A549 (cell line): Measurements from ENCODE around the gene PGF. TPM values are rescaled to one million over a fixed set of nuclear protein-coding genes. Genes with fewer than 3 reads are reported as not detected.

Experiments
- ATAC-seq, 2 experiments: fragments of 200-7000 bp in 1 of 2; fragments of >200 bp in 1 of 2; cut with Nextera tagmentation in 1 of 2; cut with Tn5 transposase in 1 of 2; 3 replicates each; pipeline versions ENCODE4 v1.8.0 to v1.9.1; 2018 to 2020; ENCODE audit warnings: mild to moderate bottlenecking in 1 of 2, moderate library complexity in 1 of 2
- CTCF ChIA-PET: fragments of 300-600 bp; sonication (Branson Sonifier 250); formaldehyde crosslinking; extraction: SDS; loops from one replicate; lab custom pipeline; 2021; ENCODE audit warnings: antibody characterized with exemption, inconsistent platforms; lab: Yijun Ruan, JAX
- POLR2A ChIA-PET: fragments of 350-600 bp; formaldehyde crosslinking; extraction: SDS; loops from one replicate; lab custom pipeline; 2021; ENCODE audit warnings: antibody characterized with exemption, inconsistent platforms; lab: Yijun Ruan, JAX
- DNase-seq, 2 experiments: peaks; one replicate each; pipeline versions ENCODE4 v3.0.0 to v3.0.0-alpha.2; 2011 to 2016; ENCODE audit warnings: low read depth in 1 of 2, low spot score in 1 of 2
- FAIRE-seq: peaks from 2 replicates; lab custom pipeline; 2011; peaks lifted over from hg19 to GRCh38; lab: Jason Lieb, UNC
- H3K27ac ChIP-seq, 2 experiments: fragments of >200 bp; sonication (Bioruptor Twin); formaldehyde crosslinking; 3 replicates each; pipeline ENCODE4 v1.5.1; 2016 to 2017
- H3K4me1 ChIP-seq: fragments of >200 bp; sonication (Bioruptor Twin); formaldehyde crosslinking; 3 replicates; pipeline ENCODE4 v1.6.1; 2016
- H3K4me2 ChIP-seq: fragments of >200 bp; sonication (Bioruptor Twin); formaldehyde crosslinking; 3 replicates; pipeline ENCODE4 v1.6.1; 2016
- H3K4me3 ChIP-seq: fragments of >200 bp; sonication (Bioruptor Twin); formaldehyde crosslinking; 3 replicates; pipeline ENCODE4 v1.5.1; 2016
- H3K9me3 ChIP-seq: fragments of >200 bp; sonication (Bioruptor Twin); formaldehyde crosslinking; 3 replicates; pipeline ENCODE4 v1.6.1; 2016
- ATOH8 ChIP-seq: fragments of 250-450 bp; sonication (Bioruptor Pico); IDR thresholded peaks from 2 replicates; pipeline ENCODE4 v1.5.0; 2020; ENCODE audit warnings: low read depth, mild to moderate bottlenecking, moderate library complexity
- CBX8 ChIP-seq: fragments of 200-600 bp; sonication (generic); IDR thresholded peaks from 2 replicates; pipeline ENCODE4 v1.6.1; 2016
- CHD4 ChIP-seq: fragments of 200-600 bp; sonication (generic); IDR thresholded peaks from 2 replicates; pipeline ENCODE4 v1.6.1; 2016; ENCODE audit warnings: antibody characterized with exemption, mild to moderate bottlenecking, borderline replicate concordance
- ESRRA ChIP-seq: fragments of 150-350 bp; IDR thresholded peaks from 2 replicates; pipeline ENCODE4 v1.6.1; 2014; ENCODE audit warnings: mild to moderate bottlenecking, low read length, borderline replicate concordance
- FOSL2 ChIP-seq, 2 experiments: fragments of 450-650 bp in 1 of 2; fragments of >200 bp in 1 of 2; sonication (Bioruptor Twin) in 1 of 2; formaldehyde crosslinking; IDR thresholded peaks; 2 replicates each; pipeline versions ENCODE4 v1.5.0 to v1.6.1; 2016 to 2020; ENCODE audit warnings: mild to moderate bottlenecking in 1 of 2, moderate library complexity in 1 of 2
- FOXS1 ChIP-seq: fragments of 250-450 bp; sonication (Bioruptor Pico); IDR thresholded peaks from 2 replicates; pipeline ENCODE4 v1.5.0; 2020; ENCODE audit warnings: mild to moderate bottlenecking, moderate library complexity
- HOXB13 ChIP-seq: fragments of 250-450 bp; sonication (Bioruptor Pico); IDR thresholded peaks from 2 replicates; pipeline ENCODE4 v1.5.0; 2020; ENCODE audit warnings: low read depth, mild to moderate bottlenecking, moderate library complexity
- NPAS2 ChIP-seq: fragments of 250-450 bp; sonication (Bioruptor Pico); IDR thresholded peaks from 2 replicates; pipeline ENCODE4 v1.8.0; 2022; ENCODE audit warnings: mild to moderate bottlenecking, moderate library complexity, borderline replicate concordance
- PHF8 ChIP-seq: fragments of 200-600 bp; sonication (generic); IDR thresholded peaks from 2 replicates; pipeline ENCODE4 v1.6.1; 2016; ENCODE audit warnings: low read depth, mild to moderate bottlenecking, antibody characterized with exemption, moderate library complexity, borderline replicate concordance
- POLR2A ChIP-seq: IDR thresholded peaks from 2 replicates; pipeline ENCODE4 v1.6.1; 2012; ENCODE audit warnings: mild to moderate bottlenecking, low read length
- POLR2AphosphoS2 ChIP-seq: conservative IDR thresholded peaks from 2 replicates; pipeline ENCODE4 v1.6.1; 2012; ENCODE audit warnings: low read length, improper control_type of control experiment, inconsistent platforms
- RAD21 ChIP-seq, 2 experiments: fragments of >200 bp in 1 of 2; sonication (Bioruptor Twin) in 1 of 2; formaldehyde crosslinking in 1 of 2; IDR thresholded peaks in 1 of 2; conservative IDR thresholded peaks in 1 of 2; 2 replicates in 1 of 2; 3 replicates in 1 of 2; pipeline ENCODE4 v1.6.1; 2012 to 2018; ENCODE audit warnings: inconsistent platforms in 1 of 2
- RCOR1 ChIP-seq: fragments of 150-350 bp; IDR thresholded peaks from 2 replicates; pipeline ENCODE4 v1.6.1; 2014; ENCODE audit warnings: antibody characterized with exemption, low read length, low read depth
- REST ChIP-seq: fragments of 200-600 bp; sonication (generic); IDR thresholded peaks from 2 replicates; pipeline ENCODE4 v1.6.1; 2016; ENCODE audit warnings: antibody characterized with exemption, mild to moderate bottlenecking, moderate library complexity
- RNF2 ChIP-seq: fragments of 200-600 bp; sonication (generic); IDR thresholded peaks from 2 replicates; pipeline ENCODE4 v1.6.1; 2016; ENCODE audit warnings: low read depth, mild to moderate bottlenecking, antibody characterized with exemption, moderate library complexity, borderline replicate concordance
- SMC3 ChIP-seq: fragments of >200 bp; sonication (Bioruptor Twin); formaldehyde crosslinking; IDR thresholded peaks from 3 replicates; pipeline ENCODE4 v1.6.1; 2018; ENCODE audit warnings: inconsistent platforms
- ZNF302 ChIP-seq: fragments of 250-450 bp; sonication (Bioruptor Pico); IDR thresholded peaks from 2 replicates; pipeline ENCODE4 v1.9.0; 2021; ENCODE audit warnings: inconsistent platforms, mild to moderate bottlenecking, moderate library complexity
- ZSCAN20 ChIP-seq: fragments of 250-450 bp; sonication (Bioruptor Pico); IDR thresholded peaks from 2 replicates; pipeline ENCODE4 v1.8.0; 2022; ENCODE audit warnings: mild to moderate bottlenecking, moderate library complexity
- WGBS: methylation state at CpG from one replicate; pipeline ENCODE4 v1.1.6; 2017; ENCODE audit errors: missing lambda C conversion rate; 5-methylcytosine and 5-hydroxymethylcytosine counted together
- polyA plus RNA-seq, 4 experiments: library from polyadenylated mRNA; depleted of rRNA in 3 of 4; stranded (reverse); fragments of >200 nt; fragmentation: RNase III in 1 of 4; extraction: RNeasy Plus Mini Kit Qiagen cat#74134 plus additional on column Dnase treatment in 1 of 4; gene quantifications; 2 replicates in 3 of 4; 3 replicates in 1 of 4; pipeline ENCODE4 v1.2.3, GENCODE V29; 2011 to 2017
- TF ChIP-seq, protein P1 (sequence below): fragments of >200 bp; sonication (Bioruptor Twin); formaldehyde crosslinking; IDR thresholded peaks from 3 replicates; pipeline ENCODE4 v1.6.1; 2016
- TF ChIP-seq, protein P2 (sequence below): fragments of 450-650 bp; IDR thresholded peaks from 2 replicates; pipeline ENCODE4 v1.6.1; 2014; ENCODE audit warnings: antibody characterized with exemption
- TF ChIP-seq, protein P3 (sequence below): fragments of >200 bp; sonication (Bioruptor Twin); formaldehyde crosslinking; IDR thresholded peaks from 2 replicates; pipeline ENCODE4 v1.6.1; 2016

PGF gene
- polyA plus RNA-seq, 2 of the 4 experiments (the other 2 are of a cell fraction): 0.63 to 1.1 TPM

DNA sequence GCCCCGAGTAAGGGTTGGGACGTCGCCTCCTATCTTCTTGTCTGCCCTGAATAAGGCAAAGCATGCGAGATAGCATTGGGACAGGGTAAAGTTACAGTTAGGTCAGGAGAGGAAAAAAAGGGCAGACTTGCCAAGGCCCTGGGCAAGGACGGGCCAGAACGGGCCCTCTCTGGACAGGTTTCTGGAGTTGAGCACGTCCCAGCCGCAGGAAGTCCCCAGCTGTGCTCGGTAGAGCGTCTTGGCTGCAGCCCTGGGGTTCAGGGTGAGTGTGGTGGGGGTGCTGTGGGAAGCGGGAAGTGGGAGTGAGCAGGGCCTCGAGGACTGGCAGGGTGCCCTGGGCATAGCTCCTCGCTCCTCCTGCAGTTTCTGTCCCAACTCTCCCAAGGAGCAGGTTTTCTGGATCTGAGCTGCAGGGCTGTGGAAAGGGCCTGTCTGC, 37.7 kb downstream of the PGF start (continued):
- no peak for TF ChIP-seq REST

- no peak for DNase-seq
- ChIA-PET POLR2A (no interaction called here), CTCF (interaction anchor here (1.0 to 3.6 kb wide), 6 partner anchors 9 to 173 kb away, joined by 3 to 22 read pairs (median 6); no protein-coding TSS in a partner anchor)
- H3K4me2 ChIP-seq: no peak overlapping the region
- H3K4me1 ChIP-seq: no peaks in the 10 kb centered on the region
- WGBS: 69% methylated on average over 5 of the region's 5 CpGs
- H3K4me3 ChIP-seq: no peak overlapping the region
- TF ChIP-seq, protein P1, sequence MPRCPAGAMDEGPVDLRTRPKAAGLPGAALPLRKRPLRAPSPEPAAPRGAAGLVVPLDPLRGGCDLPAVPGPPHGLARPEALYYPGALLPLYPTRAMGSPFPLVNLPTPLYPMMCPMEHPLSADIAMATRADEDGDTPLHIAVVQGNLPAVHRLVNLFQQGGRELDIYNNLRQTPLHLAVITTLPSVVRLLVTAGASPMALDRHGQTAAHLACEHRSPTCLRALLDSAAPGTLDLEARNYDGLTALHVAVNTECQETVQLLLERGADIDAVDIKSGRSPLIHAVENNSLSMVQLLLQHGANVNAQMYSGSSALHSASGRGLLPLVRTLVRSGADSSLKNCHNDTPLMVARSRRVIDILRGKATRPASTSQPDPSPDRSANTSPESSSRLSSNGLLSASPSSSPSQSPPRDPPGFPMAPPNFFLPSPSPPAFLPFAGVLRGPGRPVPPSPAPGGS: no peak
- no peak for TF ChIP-seq NPAS2 (CRISPR knock-in tag)
- no peak for TF ChIP-seq FOXS1 (CRISPR knock-in tag)
- TF ChIP-seq, protein P2, sequence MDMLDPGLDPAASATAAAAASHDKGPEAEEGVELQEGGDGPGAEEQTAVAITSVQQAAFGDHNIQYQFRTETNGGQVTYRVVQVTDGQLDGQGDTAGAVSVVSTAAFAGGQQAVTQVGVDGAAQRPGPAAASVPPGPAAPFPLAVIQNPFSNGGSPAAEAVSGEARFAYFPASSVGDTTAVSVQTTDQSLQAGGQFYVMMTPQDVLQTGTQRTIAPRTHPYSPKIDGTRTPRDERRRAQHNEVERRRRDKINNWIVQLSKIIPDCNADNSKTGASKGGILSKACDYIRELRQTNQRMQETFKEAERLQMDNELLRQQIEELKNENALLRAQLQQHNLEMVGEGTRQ: no peak
- TF ChIP-seq, protein P3, sequence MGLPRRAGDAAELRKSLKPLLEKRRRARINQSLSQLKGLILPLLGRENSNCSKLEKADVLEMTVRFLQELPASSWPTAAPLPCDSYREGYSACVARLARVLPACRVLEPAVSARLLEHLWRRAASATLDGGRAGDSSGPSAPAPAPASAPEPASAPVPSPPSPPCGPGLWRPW: no peak
- TF ChIP-seq ZSCAN20 (CRISPR knock-in tag): no peak
- no peak for TF ChIP-seq RCOR1
- TF ChIP-seq CBX8: no peak
- no peak for TF ChIP-seq POLR2AphosphoS2
- no peak for TF ChIP-seq CHD4
- no peak for TF ChIP-seq POLR2A
- TF ChIP-seq HOXB13 (CRISPR knock-in tag): no peak
- no peak for FAIRE-seq
- H3K27ac ChIP-seq: no peak overlapping the region
- H3K9me3 ChIP-seq: no peaks in the 10 kb centered on the region
- no peak for ATAC-seq
Observed at GRCh38 chr14:74917178-74917543, 38.2 kb downstream of the PGF start.

DNA sequence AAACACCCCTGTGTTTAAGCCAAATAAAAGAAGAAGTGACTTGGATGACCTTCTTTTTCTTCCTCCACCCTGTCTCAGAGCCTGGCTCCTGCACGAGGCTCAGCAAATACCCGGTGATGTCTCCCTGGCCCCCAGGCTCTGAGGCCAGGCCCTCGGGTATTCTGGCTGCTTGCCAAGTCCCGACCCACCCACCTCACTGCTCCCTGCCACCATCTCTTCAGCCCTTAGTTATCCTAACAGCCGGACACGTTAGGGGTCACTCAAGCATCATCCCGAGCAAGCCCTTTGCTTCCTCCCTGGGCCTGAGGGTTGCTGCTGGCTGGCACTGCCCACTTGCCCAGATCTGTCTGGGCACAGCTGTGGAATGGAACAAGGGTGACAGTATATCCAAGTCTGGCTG, 39.6 kb downstream of the PGF start:
- CTCF ChIA-PET: interaction anchor here (0.6 to 3.6 kb wide), 5 partner anchors 10 to 173 kb away, joined by 3 to 22 read pairs (median 8); no protein-coding TSS in a partner anchor
- Histone ChIP-seq H3K4me1 (peaks cover 9% of the 10 kb centered on the region; the same call in 2 of the 3 replicates), H3K4me3 (no peak overlapping the region), H3K4me2 (no peak overlapping the region), H3K9me3 (no peaks in the 10 kb centered on the region), H3K27ac (no peak overlapping the region)
- no peak for TF ChIP-seq ESRRA
- TF ChIP-seq ZNF302 (CRISPR knock-in tag): no peak
- TF ChIP-seq ATOH8 (CRISPR knock-in tag): no peak
- TF ChIP-seq SMC3: no peak
- TF ChIP-seq CHD4: no peak
- TF ChIP-seq RNF2: no peak
- TF ChIP-seq RAD21 (conservative IDR thresholded peaks at IDR 0.05 in 1 of 2, IDR thresholded peaks at IDR 0.05 in 1 of 2): no peak
- TF ChIP-seq PHF8: no peak
- TF ChIP-seq FOSL2 (IDR thresholded peaks at IDR 0.05): no peak
- TF ChIP-seq FOSL2 (CRISPR knock-in tag; IDR thresholded peaks at IDR 0.05): no peak
- WGBS: 56% methylated on average over 7 of the region's 7 CpGs
- ATAC-seq (no peak), FAIRE-seq (no peak), DNase-seq (no peak)
- POLR2A ChIA-PET: no interaction called here
